ENCODE data around the gene ARMS2. TPM values are rescaled to one million over a fixed set of nuclear protein-coding genes. Genes with fewer than 3 reads are reported as not detected.
A peak's percentile ranks its signal among the peaks of the same experiment; 100 is the strongest.

The ARMS2 gene
- total RNA-seq, 1 experiment from 2014 or later: not detected

DNA sequence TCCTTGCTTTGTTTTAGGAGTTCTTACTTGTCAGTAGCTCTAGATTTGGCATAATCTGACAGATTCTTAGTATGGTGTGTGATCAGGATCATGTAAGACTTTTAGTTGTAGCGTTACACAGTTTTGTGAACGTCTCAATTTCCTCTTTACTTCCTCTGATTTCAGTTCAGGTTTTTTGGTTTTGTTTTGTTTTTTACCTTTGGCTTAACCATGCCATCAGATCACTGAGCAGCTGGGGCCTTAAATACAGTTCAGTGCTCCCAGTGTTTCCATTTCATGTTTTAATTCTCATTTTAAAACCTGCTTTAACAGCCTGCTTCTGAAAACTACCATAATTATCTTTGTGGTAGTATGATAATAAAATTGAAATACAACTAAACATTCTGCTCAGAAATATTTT is 27.2 kb upstream of the ARMS2 start:
- no peaks in the 10 kb centered on the region for H3K4me1 ChIP-seq (replicated peaks; ENCODE audit: insufficient read depth)
- TF ChIP-seq, protein P1, sequence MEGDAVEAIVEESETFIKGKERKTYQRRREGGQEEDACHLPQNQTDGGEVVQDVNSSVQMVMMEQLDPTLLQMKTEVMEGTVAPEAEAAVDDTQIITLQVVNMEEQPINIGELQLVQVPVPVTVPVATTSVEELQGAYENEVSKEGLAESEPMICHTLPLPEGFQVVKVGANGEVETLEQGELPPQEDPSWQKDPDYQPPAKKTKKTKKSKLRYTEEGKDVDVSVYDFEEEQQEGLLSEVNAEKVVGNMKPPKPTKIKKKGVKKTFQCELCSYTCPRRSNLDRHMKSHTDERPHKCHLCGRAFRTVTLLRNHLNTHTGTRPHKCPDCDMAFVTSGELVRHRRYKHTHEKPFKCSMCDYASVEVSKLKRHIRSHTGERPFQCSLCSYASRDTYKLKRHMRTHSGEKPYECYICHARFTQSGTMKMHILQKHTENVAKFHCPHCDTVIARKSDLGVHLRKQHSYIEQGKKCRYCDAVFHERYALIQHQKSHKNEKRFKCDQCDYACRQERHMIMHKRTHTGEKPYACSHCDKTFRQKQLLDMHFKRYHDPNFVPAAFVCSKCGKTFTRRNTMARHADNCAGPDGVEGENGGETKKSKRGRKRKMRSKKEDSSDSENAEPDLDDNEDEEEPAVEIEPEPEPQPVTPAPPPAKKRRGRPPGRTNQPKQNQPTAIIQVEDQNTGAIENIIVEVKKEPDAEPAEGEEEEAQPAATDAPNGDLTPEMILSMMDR (conservative IDR thresholded peaks at IDR 0.05): no peak
- no peak for TF ChIP-seq EZH2 (IDR thresholded peaks at IDR 0.05; ENCODE audit: low read depth)
- no peaks in the 10 kb centered on the region for H3K27me3 ChIP-seq (ENCODE audit: insufficient read depth, low read depth)
- no peaks in the 10 kb centered on the region for H3K9me3 ChIP-seq (ENCODE audit: insufficient read depth, low read depth)
- ChIA-PET CTCF (no interaction called here), POLR2A (ENCODE audit: unreplicated experiment) (no interaction called here)
- no peaks in the 10 kb centered on the region for H3K36me3 ChIP-seq (ENCODE audit: low read depth)
- no peak for DNase-seq
- H3K27ac ChIP-seq: no peak overlapping the region
- no peaks in the 10 kb centered on the region for H3K79me2 ChIP-seq (ENCODE audit: low read depth)
- no peaks in the 10 kb centered on the region for H3K9me2 ChIP-seq (ENCODE audit: insufficient read depth)
- intact Hi-C loops (cut with micrococcal nuclease; ENCODE audit: unreplicated experiment): no loop called here
- H4K20me1 ChIP-seq (ENCODE audit: insufficient read depth): no peaks in the 10 kb centered on the region
- H3K4me2 ChIP-seq: no peak overlapping the region
- H3F3A ChIP-seq (ENCODE audit: insufficient read depth, low read depth): no peaks in the 10 kb centered on the region
- no peak overlapping the region for H3K4me3 ChIP-seq
- no peak overlapping the region for H2AFZ ChIP-seq
- BruUV-seq (replicated peaks): no TSS peak

DNA sequence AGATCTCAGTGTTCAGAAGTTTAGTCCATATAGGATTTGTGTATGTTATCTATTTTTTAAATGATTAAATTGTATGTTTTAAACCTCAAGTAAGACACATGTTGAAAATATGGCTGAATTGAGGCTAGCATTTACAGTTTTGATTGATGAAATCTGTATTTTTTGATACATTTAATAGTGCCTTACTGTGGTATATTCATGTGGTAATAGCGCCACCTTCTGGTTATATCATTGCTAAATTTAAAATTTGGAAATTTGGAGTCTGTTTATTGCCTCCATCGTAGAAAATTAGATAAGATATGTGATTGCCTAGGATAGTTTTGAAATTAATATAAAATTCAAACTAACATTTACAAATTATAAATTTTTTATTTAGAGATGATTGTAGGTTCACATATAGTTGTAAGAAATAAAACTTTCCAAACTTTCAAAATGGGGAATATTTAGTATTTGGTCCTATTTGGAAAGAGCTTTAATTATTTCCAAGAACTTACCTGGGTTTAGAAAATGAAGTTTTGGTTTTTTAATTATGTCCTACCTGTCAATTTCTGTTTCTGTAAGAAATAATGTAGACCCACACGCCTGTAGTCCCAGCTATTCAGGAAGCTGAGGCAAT is 19.1 kb upstream of the ARMS2 start:
- no peak overlapping the region for H3K4me3 ChIP-seq
- H2AFZ ChIP-seq: no peak overlapping the region
- CTCF ChIA-PET: interaction anchor here (0.6 to 1.8 kb wide), 8 partner anchors 35 to 812 kb away, joined by 3 to 7 read pairs (median 4); no protein-coding TSS in a partner anchor
- H3K9me3 ChIP-seq (ENCODE audit: insufficient read depth, low read depth): no peaks in the 10 kb centered on the region
- no peak overlapping the region for H3K4me2 ChIP-seq
- DNase-seq: peak in 1 of 2 experiments; percentile 38
- H3K27ac ChIP-seq: no peak overlapping the region
- TF ChIP-seq EZH2 (IDR thresholded peaks at IDR 0.05; ENCODE audit: low read depth): no peak
- TF ChIP-seq, protein P1 (conservative IDR thresholded peaks at IDR 0.05): peak; percentile 83
- no peaks in the 10 kb centered on the region for H3K79me2 ChIP-seq (ENCODE audit: low read depth)
- H3K36me3 ChIP-seq (ENCODE audit: low read depth): no peaks in the 10 kb centered on the region
- no peaks in the 10 kb centered on the region for H3F3A ChIP-seq (ENCODE audit: insufficient read depth, low read depth)
- POLR2A ChIA-PET (ENCODE audit: unreplicated experiment): interaction anchor here (0.7 kb wide), 1 partner anchor 142 kb away, joined by 7 read pairs; no protein-coding TSS in a partner anchor
- intact Hi-C loops (cut with micrococcal nuclease; ENCODE audit: unreplicated experiment): loop anchor here (1.0 to 10.0 kb wide), 5 partner anchors 93 to 291 kb away; no protein-coding TSS in a partner anchor
- no TSS peak for BruUV-seq (replicated peaks)
- H3K27me3 ChIP-seq (ENCODE audit: insufficient read depth, low read depth): no peaks in the 10 kb centered on the region
- no peaks in the 10 kb centered on the region for H3K9me2 ChIP-seq (ENCODE audit: insufficient read depth)
- no peaks in the 10 kb centered on the region for H4K20me1 ChIP-seq (ENCODE audit: insufficient read depth)
- H3K4me1 ChIP-seq (replicated peaks; ENCODE audit: insufficient read depth): no peaks in the 10 kb centered on the region

DNA sequence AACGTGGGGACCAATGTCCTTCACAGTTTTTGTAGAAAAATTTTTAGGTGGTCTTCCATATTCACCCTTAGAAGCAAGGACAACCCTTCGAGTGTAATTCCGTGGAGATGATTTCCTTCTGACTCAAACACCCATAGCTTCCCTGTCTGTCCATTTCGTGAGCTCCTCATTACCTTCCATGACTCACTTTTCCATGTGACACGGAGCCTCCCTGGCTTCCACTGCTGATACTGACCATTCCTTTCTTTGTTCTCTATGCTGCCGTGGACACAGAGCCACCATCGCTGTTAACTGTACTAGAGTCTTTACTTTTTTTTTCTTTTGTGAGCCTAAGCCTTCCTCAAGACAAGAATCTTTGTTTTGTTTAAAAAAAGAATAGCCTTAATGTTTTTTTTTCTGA is 12.5 kb upstream of the ARMS2 start:
- Histone ChIP-seq H3K9me2 (ENCODE audit: insufficient read depth) (no peaks in the 10 kb centered on the region), H3K27me3 (ENCODE audit: insufficient read depth, low read depth) (no peaks in the 10 kb centered on the region), H4K20me1 (ENCODE audit: insufficient read depth) (no peaks in the 10 kb centered on the region), H3K4me1 (replicated peaks; ENCODE audit: insufficient read depth) (no peaks in the 10 kb centered on the region), H3K27ac (no peak overlapping the region), H3K36me3 (ENCODE audit: low read depth) (no peaks in the 10 kb centered on the region), H3K79me2 (ENCODE audit: low read depth) (no peaks in the 10 kb centered on the region), H3F3A (ENCODE audit: insufficient read depth, low read depth) (no peaks in the 10 kb centered on the region), H3K4me3 (no peak overlapping the region), H2AFZ (no peak overlapping the region), H3K9me3 (ENCODE audit: insufficient read depth, low read depth) (no peaks in the 10 kb centered on the region), H3K4me2 (peak overlapping the region; percentile 15; the same call in 1 of the 2 replicates)
- DNase-seq: peak; percentile 37 to 42
- POLR2A ChIA-PET (ENCODE audit: unreplicated experiment): interaction anchor here (0.6 to 0.7 kb wide), 2 partner anchors 13 to 98 kb away, joined by 3 to 15 read pairs; no protein-coding TSS in a partner anchor
- BruUV-seq (replicated peaks): no TSS peak
- TF ChIP-seq EZH2 (IDR thresholded peaks at IDR 0.05; ENCODE audit: low read depth): no peak
- TF ChIP-seq, protein P1 (conservative IDR thresholded peaks at IDR 0.05): no peak
- CTCF ChIA-PET: interaction anchor here (0.5 to 1.0 kb wide), 2 partner anchors 77 to 124 kb away, joined by 4 to 5 read pairs; no protein-coding TSS in a partner anchor
- intact Hi-C loops (cut with micrococcal nuclease; ENCODE audit: unreplicated experiment): no loop called here
